Measurements from ENCODE around the gene ATAT1.

Gene ATAT1

GRCh38 chr6:30601815-30602641 is 24.6 kb upstream of the ATAT1 start:
- H3K36me3 Mint-ChIP-seq (ENCODE audit: insufficient read depth), result peaks cover 81% of the 10 kb centered on the region
- H3K4me3 Mint-ChIP-seq, result peak overlapping the region in 1 of 2 donors; percentile 29
- no peaks in the 10 kb centered on the region for H3K9me3 Mint-ChIP-seq
- H3K27ac Mint-ChIP-seq, result peak overlapping the region; percentile 84 to 91
- no peaks in the 10 kb centered on the region for H3K27me3 Mint-ChIP-seq
- H3K4me1 Mint-ChIP-seq (ENCODE audit: low read depth in 2 of 2), result peaks cover 19 to 34% of the 10 kb centered on the region in 2 donors
- no peak for DNase-seq
- ATAC-seq (replicated peaks), result no peak

GRCh38 chr6:30603961-30604360 is 22.7 kb upstream of the ATAT1 start:
- Mint-ChIP-seq H3K4me3 (no peak overlapping the region), H3K27me3 (no peaks in the 10 kb centered on the region), H3K4me1 (ENCODE audit: low read depth in 2 of 2) (peaks cover 21 to 35% of the 10 kb centered on the region in 2 donors), H3K9me3 (no peaks in the 10 kb centered on the region), H3K27ac (peak overlapping the region in 1 of 2 donors; percentile 70), H3K36me3 (ENCODE audit: insufficient read depth) (peaks cover 93% of the 10 kb centered on the region)
- no peak for DNase-seq
- ATAC-seq (replicated peaks), result no peak

- Mint-ChIP-seq H3K9me3 (no peaks in the 10 kb centered on the region), H3K36me3 (ENCODE audit: insufficient read depth) (peaks cover 68% of the 10 kb centered on the region), H3K27me3 (no peaks in the 10 kb centered on the region), H3K4me1 (ENCODE audit: low read depth in 2 of 2) (peaks cover 47 to 55% of the 10 kb centered on the region in 2 donors), H3K27ac (peak overlapping the region; percentile 87 to 92), H3K4me3 (no peak overlapping the region)
- ATAC-seq (replicated peaks), result no peak
- DNase-seq, result no peak
Observed at GRCh38 chr6:30610065-30610464, 16.6 kb upstream of the ATAT1 start.

- DNase-seq (no peak), ATAC-seq (replicated peaks) (no peak)
- Mint-ChIP-seq H3K36me3 (ENCODE audit: insufficient read depth) (peaks cover 68% of the 10 kb centered on the region), H3K9me3 (no peaks in the 10 kb centered on the region), H3K27me3 (no peaks in the 10 kb centered on the region), H3K4me1 (ENCODE audit: low read depth in 2 of 2) (peaks cover 50 to 55% of the 10 kb centered on the region in 2 donors), H3K27ac (peak overlapping the region; percentile 87 to 92), H3K4me3 (no peak overlapping the region)
Observed at GRCh38 chr6:30611150-30611855, 15.4 kb upstream of the ATAT1 start.

GRCh38 chr6:30611856-30612194 is 14.8 kb upstream of the ATAT1 start:
- ATAC-seq (replicated peaks), result no peak
- Mint-ChIP-seq H3K9me3 (no peaks in the 10 kb centered on the region), H3K27me3 (no peaks in the 10 kb centered on the region), H3K4me3 (no peak overlapping the region), H3K27ac (peak overlapping the region; percentile 87 to 92), H3K4me1 (ENCODE audit: low read depth in 2 of 2) (peaks cover 49 to 55% of the 10 kb centered on the region in 2 donors), H3K36me3 (ENCODE audit: insufficient read depth) (peaks cover 68% of the 10 kb centered on the region)
- no peak for DNase-seq

- Mint-ChIP-seq H3K4me3 (no peak overlapping the region), H3K27me3 (no peaks in the 10 kb centered on the region), H3K4me1 (ENCODE audit: low read depth in 2 of 2) (peaks cover 51 to 58% of the 10 kb centered on the region in 2 donors), H3K9me3 (no peaks in the 10 kb centered on the region), H3K36me3 (ENCODE audit: insufficient read depth) (peaks cover 68% of the 10 kb centered on the region), H3K27ac (peak overlapping the region; percentile 87 to 92)
- DNase-seq, result no peak
- ATAC-seq (replicated peaks), result no peak
Observed at GRCh38 chr6:30612213-30612612, 14.5 kb upstream of the ATAT1 start.

GRCh38 chr6:30612687-30613248 is 13.9 kb upstream of the ATAT1 start:
- Mint-ChIP-seq H3K4me1 (ENCODE audit: low read depth in 2 of 2) (peaks cover 47 to 53% of the 10 kb centered on the region in 2 donors), H3K36me3 (ENCODE audit: insufficient read depth) (peaks cover 68% of the 10 kb centered on the region), H3K27me3 (no peaks in the 10 kb centered on the region), H3K4me3 (no peak overlapping the region), H3K27ac (peak overlapping the region; percentile 87 to 100), H3K9me3 (no peaks in the 10 kb centered on the region)
- no peak for ATAC-seq (replicated peaks)
- DNase-seq, result no peak

GRCh38 chr6:30613251-30614043 is 13.2 kb upstream of the ATAT1 start:
- Mint-ChIP-seq H3K27me3 (no peaks in the 10 kb centered on the region), H3K4me1 (ENCODE audit: low read depth in 2 of 2) (peaks cover 50 to 54% of the 10 kb centered on the region in 2 donors), H3K27ac (peak overlapping the region; percentile 100), H3K9me3 (no peaks in the 10 kb centered on the region), H3K36me3 (ENCODE audit: insufficient read depth) (peaks cover 67% of the 10 kb centered on the region), H3K4me3 (peak overlapping the region; percentile 34 to 97)
- no peak for ATAC-seq (replicated peaks)
- DNase-seq, result no peak

- H3K4me1 Mint-ChIP-seq (ENCODE audit: low read depth in 2 of 2), result peaks cover 49 to 59% of the 10 kb centered on the region in 2 donors
Observed at GRCh38 chr6:30614044-30614842, 12.4 kb upstream of the ATAT1 start.

GRCh38 chr6:30614843-30615218 is 11.8 kb upstream of the ATAT1 start:
- Mint-ChIP-seq H3K4me1 (ENCODE audit: low read depth in 2 of 2) (peaks cover 43 to 53% of the 10 kb centered on the region in 2 donors), H3K36me3 (ENCODE audit: insufficient read depth) (peaks cover 66% of the 10 kb centered on the region), H3K4me3 (peak overlapping the region; percentile 95 to 97), H3K27ac (peak overlapping the region; percentile 100), H3K27me3 (no peaks in the 10 kb centered on the region), H3K9me3 (no peaks in the 10 kb centered on the region)
- DNase-seq, result peak; percentile 86 to 88 (median 87)
- peak; percentile 59 for ATAC-seq (replicated peaks)

More at GRCh38 chr6:30614044-30614842, 12.4 kb upstream of the ATAT1 start:
- no peaks in the 10 kb centered on the region for H3K9me3 Mint-ChIP-seq
- peak overlapping the region; percentile 100 for H3K27ac Mint-ChIP-seq
- H3K36me3 Mint-ChIP-seq (ENCODE audit: insufficient read depth), result peaks cover 66% of the 10 kb centered on the region
- no peaks in the 10 kb centered on the region for H3K27me3 Mint-ChIP-seq
- peak in 1 of 3 experiments; percentile 24 for DNase-seq
- H3K4me3 Mint-ChIP-seq, result peak overlapping the region; percentile 95 to 97
- ATAC-seq (replicated peaks), result no peak

GRCh38 chr6:30615219-30615957 is 11.3 kb upstream of the ATAT1 start:
- peaks cover 41 to 48% of the 10 kb centered on the region in 2 donors for H3K4me1 Mint-ChIP-seq (ENCODE audit: low read depth in 2 of 2)
- DNase-seq, result peak; percentile 38 to 45 (median 43)
- no peaks in the 10 kb centered on the region for H3K9me3 Mint-ChIP-seq
- H3K27ac Mint-ChIP-seq, result peak overlapping the region; percentile 100
- no peaks in the 10 kb centered on the region for H3K27me3 Mint-ChIP-seq
- ATAC-seq (replicated peaks), result no peak
- peak overlapping the region; percentile 95 to 97 for H3K4me3 Mint-ChIP-seq
- H3K36me3 Mint-ChIP-seq (ENCODE audit: insufficient read depth), result peaks cover 66% of the 10 kb centered on the region

Measured in effector memory CD8-positive, alpha-beta T cell (primary cell).